Endothelial cell of umbilical vein (primary cell): ENCODE measurements around the gene ASGR2.

Experiments used
- CTCF ChIP-seq, 2 donors: IDR thresholded peaks; 1 replicate in 1 of 2; 2 replicates in 1 of 2; pipeline ENCODE4 v1.5.1; 2011; ENCODE audit warnings: low read length in 2 of 2, mild to moderate bottlenecking in 2 of 2, moderate library complexity in 2 of 2, control low read depth in 1 of 2, inconsistent platforms in 1 of 2, low read depth in 1 of 2; ENCODE audit not compliant: insufficient read depth in 1 of 2; ENCODE audit errors: extremely low read depth in 1 of 2
- EZH2 ChIP-seq: IDR thresholded peaks from 2 replicates; pipeline ENCODE4 v1.6.1; 2012; ENCODE audit warnings: borderline replicate concordance, low read depth, mild to moderate bottlenecking, moderate library complexity, low read length, inconsistent platforms; ENCODE audit not compliant: severe bottlenecking
- JUN ChIP-seq: IDR thresholded peaks from 2 replicates; pipeline ENCODE4 v1.6.1; 2011; ENCODE audit warnings: borderline replicate concordance, low read depth; ENCODE audit not compliant: insufficient read length, insufficient read depth
- POLR2A ChIP-seq: IDR thresholded peaks from 2 replicates; pipeline ENCODE4 v1.6.1; 2012; ENCODE audit warnings: low read depth, mild to moderate bottlenecking, control low read depth, low read length

GRCh38 chr17:7108981-7109380, 5.6 kb downstream of the ASGR2 start:
- TF ChIP-seq CTCF (IDR thresholded peaks at IDR 0.05; ENCODE audit: extremely low read depth in 1 of 2, insufficient read depth in 1 of 2, low read depth in 1 of 2, low read length in 2 of 2) (no peak), EZH2 (no peak), JUN (no peak), POLR2A (no peak)
